GM10266 (cell line): ENCODE results near the gene CFAP45.

Experiments used
- DNase-seq: peaks from one replicate; pipeline ENCODE4 v3.0.0; 2012; ENCODE audit errors: extremely low spot score
- CTCF ChIP-seq: IDR thresholded peaks from 2 replicates; pipeline ENCODE4 v1.5.1; 2012; ENCODE audit warnings: mild to moderate bottlenecking, low read depth; ENCODE audit not compliant: control insufficient read depth, insufficient read depth; ENCODE audit errors: missing control alignments

CFAP45 gene

GRCh38 chr1:159880430-159880829, 19.5 kb downstream of the CFAP45 start:
- DNase-seq: no peak
- TF ChIP-seq CTCF: no peak

GRCh38 chr1:159879977-159880376, 20.0 kb downstream of the CFAP45 start:
- TF ChIP-seq CTCF: no peak
- no peak for DNase-seq

- no peak for DNase-seq
- TF ChIP-seq CTCF: no peak
These were observed 20.8 kb downstream of the CFAP45 start for GRCh38 chr1:159879136-159879535.

- no peak for DNase-seq
- TF ChIP-seq CTCF: no peak
These were observed 22.1 kb downstream of the CFAP45 start for GRCh38 chr1:159877695-159878444.

GRCh38 chr1:159873530-159874143, 26.3 kb downstream of the CFAP45 start:
- TF ChIP-seq CTCF: no peak
- no peak for DNase-seq

- TF ChIP-seq CTCF: no peak
- DNase-seq: no peak
These were observed 27.1 kb downstream of the CFAP45 start for GRCh38 chr1:159872891-159873290.

GRCh38 chr1:159870704-159871103, 29.3 kb downstream of the CFAP45 start:
- DNase-seq: no peak
- no peak for TF ChIP-seq CTCF
